WTC11 (cell line): ENCODE data around the gene CGB7.

Experiments
- ZNF138 ChIP-seq: sonication (generic); formaldehyde crosslinking; conservative IDR thresholded peaks from 2 replicates; pipeline ENCODE4 v1.8.1; 2022; ENCODE audit warnings: mild to moderate bottlenecking, moderate library complexity, missing genetic modification reagents
- TF ChIP-seq, protein P1 (sequence below): fragments of 200-600 bp; IDR thresholded peaks from 2 replicates; pipeline ENCODE4 v1.8.0; 2022; ENCODE audit warnings: antibody characterized with exemption
- TF ChIP-seq, protein P2 (sequence below): sonication (generic); formaldehyde crosslinking; conservative IDR thresholded peaks from 2 replicates; pipeline ENCODE4 v1.8.1; 2022; ENCODE audit warnings: mild to moderate bottlenecking, missing genetic modification reagents
- TF ChIP-seq, protein P3 (sequence below): sonication (generic); formaldehyde crosslinking; IDR thresholded peaks from 2 replicates; pipeline ENCODE4 v1.8.1; 2023; ENCODE audit warnings: mild to moderate bottlenecking, missing genetic modification reagents, moderate library complexity

DNA sequence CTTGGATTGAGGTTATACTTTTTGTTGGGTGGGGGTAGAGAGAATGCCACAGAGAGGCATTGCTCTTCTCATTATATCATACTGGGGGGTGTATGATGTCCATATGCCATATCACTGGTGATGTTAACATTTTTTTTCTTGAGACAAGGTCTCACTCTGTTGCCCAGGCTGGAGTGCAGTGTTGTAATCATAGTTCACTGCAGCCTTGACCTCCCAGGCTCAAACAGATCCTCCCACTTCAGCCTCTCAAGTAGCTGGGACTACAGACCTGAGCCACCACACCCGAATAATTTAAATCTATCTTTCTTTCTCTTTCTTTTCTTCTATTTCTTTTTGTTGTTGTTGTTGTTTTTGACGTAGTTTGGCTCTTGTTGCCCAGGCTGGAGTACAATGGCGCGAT is 22.8 kb upstream of the CGB7 start:
- no peak for TF ChIP-seq ZNF138
- TF ChIP-seq, protein P1, sequence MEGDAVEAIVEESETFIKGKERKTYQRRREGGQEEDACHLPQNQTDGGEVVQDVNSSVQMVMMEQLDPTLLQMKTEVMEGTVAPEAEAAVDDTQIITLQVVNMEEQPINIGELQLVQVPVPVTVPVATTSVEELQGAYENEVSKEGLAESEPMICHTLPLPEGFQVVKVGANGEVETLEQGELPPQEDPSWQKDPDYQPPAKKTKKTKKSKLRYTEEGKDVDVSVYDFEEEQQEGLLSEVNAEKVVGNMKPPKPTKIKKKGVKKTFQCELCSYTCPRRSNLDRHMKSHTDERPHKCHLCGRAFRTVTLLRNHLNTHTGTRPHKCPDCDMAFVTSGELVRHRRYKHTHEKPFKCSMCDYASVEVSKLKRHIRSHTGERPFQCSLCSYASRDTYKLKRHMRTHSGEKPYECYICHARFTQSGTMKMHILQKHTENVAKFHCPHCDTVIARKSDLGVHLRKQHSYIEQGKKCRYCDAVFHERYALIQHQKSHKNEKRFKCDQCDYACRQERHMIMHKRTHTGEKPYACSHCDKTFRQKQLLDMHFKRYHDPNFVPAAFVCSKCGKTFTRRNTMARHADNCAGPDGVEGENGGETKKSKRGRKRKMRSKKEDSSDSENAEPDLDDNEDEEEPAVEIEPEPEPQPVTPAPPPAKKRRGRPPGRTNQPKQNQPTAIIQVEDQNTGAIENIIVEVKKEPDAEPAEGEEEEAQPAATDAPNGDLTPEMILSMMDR = no peak
- TF ChIP-seq, protein P2, sequence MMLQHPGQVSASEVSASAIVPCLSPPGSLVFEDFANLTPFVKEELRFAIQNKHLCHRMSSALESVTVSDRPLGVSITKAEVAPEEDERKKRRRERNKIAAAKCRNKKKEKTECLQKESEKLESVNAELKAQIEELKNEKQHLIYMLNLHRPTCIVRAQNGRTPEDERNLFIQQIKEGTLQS (CRISPR knock-in tag) = no peak
- TF ChIP-seq, protein P3, sequence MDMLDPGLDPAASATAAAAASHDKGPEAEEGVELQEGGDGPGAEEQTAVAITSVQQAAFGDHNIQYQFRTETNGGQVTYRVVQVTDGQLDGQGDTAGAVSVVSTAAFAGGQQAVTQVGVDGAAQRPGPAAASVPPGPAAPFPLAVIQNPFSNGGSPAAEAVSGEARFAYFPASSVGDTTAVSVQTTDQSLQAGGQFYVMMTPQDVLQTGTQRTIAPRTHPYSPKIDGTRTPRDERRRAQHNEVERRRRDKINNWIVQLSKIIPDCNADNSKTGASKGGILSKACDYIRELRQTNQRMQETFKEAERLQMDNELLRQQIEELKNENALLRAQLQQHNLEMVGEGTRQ (CRISPR knock-in tag) = no peak
